Measurements from ENCODE around the gene CENPP.
"Not testable (repeated sequence)": the region's sequence is repeated elsewhere in the genome, so short reads cannot be mapped to it uniquely, and the experiment has no call there.

Gene CENPP

GRCh38 chr9:92384375-92384774 lies 58.6 kb downstream of the CENPP start:
- DNase-seq: no peak

GRCh38 chr9:92385001-92385400 lies 59.2 kb downstream of the CENPP start:
- DNase-seq: no peak

- DNase-seq: no peak
These were observed 59.7 kb downstream of the CENPP start for GRCh38 chr9:92385477-92385876.

DNA sequence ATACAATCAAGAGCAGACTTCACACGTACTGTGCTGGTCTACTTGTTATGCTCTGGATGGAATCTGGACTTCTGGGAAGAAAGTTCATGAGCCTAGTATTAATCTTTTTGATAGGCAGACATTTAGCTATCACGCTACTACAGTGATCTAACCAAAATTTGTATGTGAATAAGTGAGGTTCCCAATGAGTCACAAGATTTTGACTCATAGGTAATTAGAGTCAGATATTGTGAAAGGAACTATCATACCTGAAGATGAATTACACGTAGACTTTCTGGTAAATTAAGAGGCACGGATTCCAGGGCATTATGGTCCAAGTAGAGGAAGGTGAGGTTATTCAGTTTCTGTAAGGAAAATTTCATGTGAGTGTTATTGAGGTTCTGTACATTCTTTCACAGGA lies 60.2 kb downstream of the CENPP start:
- DNase-seq: no peak

- no peak for DNase-seq
These were observed 66.9 kb downstream of the CENPP start for GRCh38 chr9:92392690-92393089.

- no peak for DNase-seq
These were observed 67.9 kb downstream of the CENPP start for GRCh38 chr9:92393686-92394085.

DNA sequence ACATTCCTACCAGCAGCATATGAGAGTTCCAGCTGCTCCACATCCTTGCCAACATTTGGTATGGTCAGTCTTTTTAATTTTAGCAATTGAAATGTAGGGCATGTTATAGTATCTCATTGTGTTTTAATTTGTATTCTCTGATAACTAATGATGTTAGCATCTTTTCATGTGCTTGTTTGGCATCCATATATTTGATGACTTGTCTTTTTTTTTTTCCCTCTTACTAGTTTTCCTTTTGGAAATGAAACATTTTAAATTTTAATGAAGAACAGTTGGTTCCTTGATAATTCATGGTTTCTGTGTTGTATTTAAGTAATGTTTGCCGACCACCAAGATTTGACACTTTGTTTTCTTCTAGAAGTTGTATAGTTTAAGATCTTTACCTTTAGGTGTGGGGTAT lies 69.9 kb downstream of the CENPP start:
- no peak for DNase-seq

- no peak for DNase-seq
These were observed 72.1 kb downstream of the CENPP start for GRCh38 chr9:92397853-92398252.

GRCh38 chr9:92402360-92402759 lies 76.6 kb downstream of the CENPP start:
- no peak for DNase-seq

DNA sequence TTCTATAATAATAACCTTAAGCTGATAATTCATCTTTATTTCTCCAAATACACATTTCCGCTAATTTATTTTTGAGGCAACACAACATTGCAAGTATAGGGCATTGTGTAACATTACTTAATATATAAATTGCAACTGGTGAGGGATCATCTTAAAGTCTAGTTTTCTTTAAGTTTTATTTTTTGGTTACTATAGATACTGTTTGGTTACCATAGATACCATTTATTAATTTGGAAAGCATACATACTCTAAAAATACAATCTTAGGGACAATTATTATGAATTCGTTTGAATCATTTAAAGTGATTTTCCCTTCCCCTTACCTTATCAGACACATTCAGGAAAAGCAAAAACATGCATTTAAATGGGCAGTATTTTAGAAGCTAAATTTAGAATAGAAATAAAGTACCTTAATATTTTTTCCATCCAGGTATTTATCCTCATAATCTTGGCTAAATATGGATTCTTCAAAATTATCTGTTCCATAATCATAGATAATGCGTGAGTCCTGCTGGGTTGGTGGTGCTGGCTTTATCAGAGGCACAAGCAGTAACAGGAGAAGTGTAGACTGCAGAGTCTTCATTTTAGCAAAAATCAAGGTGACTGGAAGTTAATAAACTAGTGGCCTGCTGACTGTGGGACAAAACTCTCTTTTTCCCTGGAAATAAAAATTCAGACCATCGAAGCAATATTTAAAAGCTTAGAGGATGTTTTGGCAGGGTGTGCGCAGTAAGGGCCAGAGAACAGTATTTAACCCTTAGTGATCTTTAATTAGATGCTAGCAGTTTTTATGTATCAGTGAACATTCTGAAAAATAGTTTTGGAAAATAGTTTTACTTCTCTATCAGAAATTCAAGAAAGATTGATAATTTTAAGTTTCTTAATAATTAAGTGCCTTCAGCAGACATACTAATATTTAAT lies 77.3 kb downstream of the CENPP start:
- DNase-seq: no peak

DNA sequence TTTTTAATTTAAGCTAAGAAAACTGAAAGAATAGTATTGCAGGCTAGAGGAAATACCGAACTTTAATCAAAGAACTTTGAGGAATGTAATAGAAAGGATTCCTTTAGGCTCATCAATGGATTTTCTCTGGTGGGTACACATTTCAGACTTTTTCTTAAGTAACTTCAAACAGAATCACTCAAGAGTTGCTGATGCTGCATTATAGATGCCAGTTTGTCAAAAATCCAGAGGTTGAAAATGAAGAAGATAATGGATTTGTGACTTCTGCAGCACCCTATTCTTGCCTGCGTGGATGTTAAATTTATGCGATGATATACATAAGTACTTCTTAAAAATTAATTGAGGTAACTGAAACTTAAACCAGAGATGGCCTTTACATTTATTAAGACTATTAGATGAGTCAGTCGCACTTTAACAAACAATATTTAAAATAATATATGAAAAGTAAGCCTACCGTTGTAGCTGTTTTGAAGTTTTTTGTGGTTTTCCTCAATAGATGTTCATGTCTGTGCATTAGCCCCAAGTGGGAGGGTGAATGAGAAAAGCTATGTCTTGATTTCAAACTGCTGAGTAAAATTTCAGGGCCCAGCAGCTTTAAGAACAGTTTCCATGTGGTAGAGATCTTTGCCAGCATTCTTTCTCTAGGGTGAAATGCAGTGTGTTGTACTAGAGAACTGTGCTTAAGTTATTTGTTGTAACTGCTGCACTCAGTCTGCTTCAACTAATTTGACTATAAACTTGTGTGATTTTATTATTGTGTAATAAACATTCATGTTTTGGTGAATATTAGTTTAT lies 78.5 kb downstream of the CENPP start, which contains the start of gene OGN:
OGN (minus strand) TSS at position 537 of the 795 bp plus-strand sequence. CDS start 1,171 bp downstream, outside the sequence.
- DNase-seq: no peak

DNA sequence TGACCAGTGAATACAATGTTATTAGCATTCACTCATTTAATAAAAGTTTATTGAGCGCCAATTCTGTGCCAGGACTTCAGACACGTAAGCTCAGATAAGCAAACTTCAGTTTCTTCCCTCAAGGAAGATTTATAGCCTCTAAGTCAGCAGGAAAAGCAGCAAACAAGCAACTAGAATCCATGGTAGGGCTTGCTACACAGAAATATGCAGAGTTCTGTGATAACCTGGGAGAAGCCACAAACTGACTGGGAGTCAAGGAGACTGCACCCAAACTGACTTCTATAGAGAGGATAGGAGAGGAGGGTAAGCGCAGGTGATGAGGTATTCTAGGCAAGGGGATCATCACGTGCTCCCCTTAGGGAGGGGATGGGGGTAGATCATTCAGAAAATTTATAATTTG lies 80.1 kb downstream of the CENPP start:
- no peak for DNase-seq

GRCh38 chr9:92406477-92406876 lies 80.7 kb downstream of the CENPP start:
- DNase-seq: no peak

DNA sequence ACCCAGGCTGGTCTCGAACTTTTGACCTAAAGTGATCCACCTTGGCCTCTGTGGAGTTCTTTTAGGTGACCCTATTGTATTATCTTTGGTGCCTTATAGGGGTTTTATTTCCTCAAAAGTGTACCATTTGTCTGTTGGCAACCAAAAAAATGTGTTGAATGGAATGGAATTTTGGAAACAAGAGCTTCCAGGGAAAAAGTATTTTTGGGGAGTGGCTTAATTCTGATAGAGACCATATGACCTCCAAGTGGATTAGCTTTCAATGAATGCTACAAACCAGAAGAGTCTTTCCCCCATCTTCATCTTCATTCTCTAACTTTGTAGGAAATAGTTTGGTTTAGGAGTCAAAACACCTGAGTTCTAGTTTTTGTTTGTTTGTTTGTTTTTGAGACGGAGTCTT lies 82.1 kb downstream of the CENPP start:
- no peak for DNase-seq

- no peak for DNase-seq
These were observed 83.2 kb downstream of the CENPP start for GRCh38 chr9:92408747-92409478.

- DNase-seq: not testable (repeated sequence)
These were observed 85.4 kb downstream of the CENPP start for GRCh38 chr9:92411157-92411556.

- no peak for DNase-seq
These were observed 88.8 kb downstream of the CENPP start for GRCh38 chr9:92414566-92414965.

- DNase-seq: no peak
These were observed 97.0 kb downstream of the CENPP start for GRCh38 chr9:92422611-92423338.

DNA sequence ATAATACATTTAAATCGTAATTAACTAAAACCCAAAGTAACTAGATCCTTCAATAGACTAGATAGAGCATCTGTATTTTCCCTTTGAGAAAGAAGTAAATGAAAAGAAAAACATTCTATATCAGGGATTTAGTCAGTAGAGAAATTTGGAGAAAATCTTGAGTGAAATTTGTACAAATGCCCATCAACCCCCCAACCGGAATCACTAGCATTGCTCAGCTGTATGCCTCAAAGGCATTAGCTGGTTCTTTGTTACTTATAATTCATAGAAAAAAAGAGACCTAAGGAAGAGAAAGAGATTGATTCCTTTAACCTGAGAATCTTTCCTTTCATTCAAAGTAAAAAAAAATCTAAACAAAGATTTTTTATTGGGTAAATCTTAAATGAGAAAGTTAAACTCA lies 97.9 kb downstream of the CENPP start:
- DNase-seq: no peak

GRCh38 chr9:92424340-92424739 lies 98.6 kb downstream of the CENPP start, which contains the start of gene OMD:
TSS of gene OMD (minus strand) at chr9:92424471. CDS start at chr9:92417558, 6,913 bp downstream.
- no peak for DNase-seq

GRCh38 chr9:92425474-92425873 lies 99.7 kb downstream of the CENPP start:
- no peak for DNase-seq

- DNase-seq: no peak
These were observed 100.9 kb downstream of the CENPP start for GRCh38 chr9:92426501-92427145.
